COLO668 (cell line): ENCODE measurements around the gene GTF3C1.

ENCODE experiments used
- DNase-seq: peaks from one replicate; lab custom pipeline; 2025; ENCODE audit not compliant: unreplicated experiment; lab: John Stamatoyannopoulos, UW

GTF3C1 gene

DNA sequence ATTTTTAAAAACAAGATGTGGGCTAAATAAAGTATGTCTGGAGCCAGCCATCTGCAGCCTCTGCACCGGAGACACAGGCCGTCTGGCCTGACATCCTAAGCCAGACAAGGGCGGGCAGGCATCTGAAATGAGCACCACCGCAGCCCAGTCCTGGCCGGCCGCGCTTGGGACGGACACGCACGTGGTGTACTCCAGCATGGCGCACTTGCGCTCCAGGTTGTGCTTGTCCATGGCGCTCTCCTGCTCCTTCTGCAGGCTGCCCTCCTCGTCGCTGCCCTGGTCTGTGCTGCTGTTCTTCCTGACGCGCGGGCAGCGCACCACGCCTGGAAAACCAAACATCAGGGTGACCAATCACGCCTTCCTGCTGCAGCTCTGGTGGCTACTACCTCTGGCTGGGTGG is 60.3 kb downstream of the GTF3C1 start:
- no peak for DNase-seq

DNA sequence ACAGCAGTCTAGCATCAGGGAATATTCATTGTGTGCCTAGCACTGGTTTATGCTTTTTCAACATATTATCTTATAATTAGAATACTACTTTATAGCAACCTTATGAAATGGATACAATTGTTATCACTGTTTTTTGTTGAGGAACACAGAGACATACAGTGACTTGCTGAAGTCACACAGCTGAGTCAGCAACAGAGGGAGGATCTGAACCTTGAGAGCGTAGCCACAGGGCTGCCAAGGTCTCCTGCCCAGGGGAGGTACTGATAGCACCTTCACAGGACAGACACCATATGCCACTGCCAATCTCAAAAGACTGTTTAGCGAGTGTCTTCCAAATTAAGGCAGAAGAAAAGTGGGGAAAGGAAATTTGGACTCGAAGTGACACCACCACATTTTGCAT is 63.0 kb downstream of the GTF3C1 start:
- no peak for DNase-seq

DNA sequence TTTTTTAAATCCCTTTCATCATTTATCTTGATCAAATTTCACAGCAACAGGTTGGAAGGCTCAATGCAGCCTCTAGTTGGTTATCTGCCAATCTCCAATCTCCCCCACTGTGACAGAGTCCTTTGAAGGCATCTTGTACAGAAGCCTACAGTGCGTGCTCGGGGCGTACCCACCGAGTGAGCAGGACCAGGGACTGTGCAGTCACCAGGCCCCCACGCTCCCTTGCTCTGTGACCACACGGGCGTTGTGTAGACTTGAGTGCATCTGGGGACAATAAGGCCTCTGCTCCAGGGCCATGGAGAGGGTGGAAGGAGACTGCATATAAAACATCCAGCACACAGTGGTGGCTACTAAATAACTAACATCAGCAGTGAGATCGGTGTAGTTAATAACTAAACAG is 63.4 kb downstream of the GTF3C1 start:
- no peak for DNase-seq

DNA sequence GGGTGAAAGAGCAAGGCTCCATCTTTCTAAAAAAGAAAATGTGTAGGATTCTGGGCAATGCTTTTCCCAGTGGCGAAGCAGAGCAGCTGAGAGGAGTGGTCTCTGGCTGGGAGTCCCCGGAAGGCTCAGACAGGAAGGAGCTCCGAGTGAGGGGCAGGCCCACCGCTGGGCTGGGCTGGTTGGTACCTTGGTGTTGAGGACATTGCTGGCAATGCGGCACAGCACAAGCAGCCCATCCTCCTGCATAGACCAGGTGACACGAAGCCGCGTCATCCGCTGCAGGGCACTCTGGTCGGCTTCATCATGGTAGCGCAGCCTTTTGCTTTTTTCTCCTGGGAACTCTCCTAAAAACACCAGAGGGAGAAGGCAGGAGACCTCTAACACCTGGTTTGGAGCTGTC is 63.9 kb downstream of the GTF3C1 start:
- no peak for DNase-seq

DNA sequence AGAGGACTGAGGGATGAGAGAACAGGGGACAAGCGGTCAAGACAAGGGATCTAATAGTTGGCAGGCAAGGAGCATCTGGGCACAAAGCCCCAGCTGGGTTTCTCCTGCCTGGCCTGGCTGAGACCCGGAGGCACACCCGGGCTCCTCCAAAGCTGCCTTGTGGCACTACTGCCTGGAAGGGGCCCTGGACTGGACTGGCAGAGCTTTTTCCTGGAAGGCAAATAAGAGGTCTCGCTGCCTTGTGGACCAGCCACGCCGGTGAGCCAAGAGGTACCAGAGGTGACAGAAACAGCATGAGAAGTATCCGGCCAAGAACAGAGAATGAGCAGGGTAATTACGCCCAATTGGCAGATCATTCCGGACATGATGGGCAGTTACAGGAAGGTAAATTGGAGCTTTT is 64.6 kb downstream of the GTF3C1 start:
- DNase-seq = no peak

DNA sequence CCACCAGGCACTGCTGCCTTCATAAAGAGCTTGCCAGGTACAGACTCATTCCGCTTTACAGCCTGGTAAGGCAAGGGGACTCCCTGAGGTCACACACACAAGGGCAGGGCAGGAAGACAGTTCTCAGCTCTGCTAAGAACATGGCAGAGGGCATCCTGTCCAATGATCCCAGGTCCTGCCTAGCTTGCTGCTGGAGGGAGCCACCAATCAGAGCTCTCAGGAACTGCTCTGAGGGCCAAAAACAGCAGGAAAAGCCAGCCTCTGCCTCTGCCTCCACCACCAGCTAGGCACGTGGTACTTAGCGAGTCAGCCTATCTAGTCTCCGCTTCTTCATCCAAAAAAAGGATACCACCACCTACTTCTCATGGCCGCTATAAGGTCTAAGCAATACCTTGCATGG is 66.1 kb downstream of the GTF3C1 start:
- DNase-seq = no peak

DNA sequence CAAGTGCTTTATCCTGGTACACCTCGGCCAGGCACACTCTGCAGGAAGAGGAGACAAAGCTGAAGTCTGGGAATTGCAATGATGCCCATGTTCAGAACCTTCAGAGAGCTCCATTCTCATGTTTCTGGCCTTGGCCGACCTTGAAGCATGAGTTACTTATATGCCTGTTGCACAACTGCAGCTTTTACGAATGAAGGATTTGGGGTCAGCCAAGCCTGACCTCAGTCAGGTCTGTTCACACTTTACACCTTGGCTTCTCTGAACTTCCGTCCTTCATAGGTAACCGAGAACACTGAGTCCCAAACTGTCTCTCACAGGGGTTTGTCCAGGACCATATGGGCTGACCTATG is 66.7 kb downstream of the GTF3C1 start:
- DNase-seq = no peak

DNA sequence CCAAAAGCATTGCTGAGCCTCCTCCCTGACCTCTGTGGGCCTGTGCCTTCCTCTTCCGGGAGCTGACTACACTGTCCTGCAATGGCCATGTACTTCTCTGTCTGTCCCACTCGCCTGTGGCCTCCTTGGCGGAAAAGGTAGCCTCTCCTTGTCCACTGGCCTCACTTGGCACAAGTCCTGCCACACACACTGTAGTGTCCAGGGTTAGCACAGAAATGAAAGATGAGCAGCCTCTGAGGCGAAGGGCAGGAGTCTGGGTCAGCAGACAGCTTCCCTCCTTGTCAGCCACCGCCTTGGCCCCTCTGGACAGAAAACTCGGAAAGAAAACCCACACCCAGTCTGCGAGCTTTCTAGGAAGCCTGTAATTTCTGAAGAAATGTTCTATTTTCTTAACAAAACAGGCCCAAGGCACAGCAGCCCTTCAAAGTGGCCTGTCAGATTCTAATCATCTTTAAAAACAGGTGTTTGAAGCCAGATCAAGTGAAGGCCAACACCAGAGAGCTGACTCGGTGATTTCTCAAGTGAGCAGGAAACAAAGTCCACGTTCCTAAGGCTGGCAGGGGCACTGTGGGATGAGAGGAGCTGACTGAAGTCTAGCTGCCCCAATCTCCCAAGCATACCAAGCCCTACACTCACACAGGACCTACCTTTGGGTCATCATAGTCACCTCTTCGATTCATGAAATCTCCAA is 67.2 kb downstream of the GTF3C1 start:
- DNase-seq = no peak

DNA sequence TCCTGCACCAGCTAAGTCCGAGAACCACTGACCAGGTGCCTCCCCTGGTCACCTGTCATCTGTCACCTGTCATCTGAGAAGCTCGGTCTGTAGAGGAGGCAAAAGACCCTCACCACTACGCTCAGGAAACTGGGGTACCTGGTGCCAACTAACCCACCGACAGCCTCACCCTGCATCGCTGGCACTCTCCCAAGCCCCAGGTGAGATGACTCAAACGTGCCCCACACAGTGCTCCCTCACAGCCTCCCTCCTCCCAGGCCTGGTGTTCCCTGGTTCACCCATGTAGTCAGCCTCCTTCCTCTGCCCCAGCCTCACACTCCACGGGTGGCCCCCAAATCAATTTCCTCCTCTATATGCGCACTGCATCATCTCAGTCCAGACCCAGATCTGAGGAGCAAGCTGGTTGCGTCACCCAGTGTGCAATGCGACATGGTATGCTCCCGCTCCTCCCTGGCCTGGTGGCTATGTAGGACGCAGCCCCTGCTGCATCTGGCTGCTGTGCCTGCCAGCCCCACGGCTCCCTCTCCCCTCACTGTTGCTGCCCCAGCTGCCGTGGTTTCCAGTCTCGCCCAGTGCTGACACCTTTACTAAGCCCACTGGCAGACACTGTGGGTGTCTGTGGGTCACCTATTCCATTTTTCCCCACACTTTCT is 68.3 kb downstream of the GTF3C1 start:
- DNase-seq = no peak

DNA sequence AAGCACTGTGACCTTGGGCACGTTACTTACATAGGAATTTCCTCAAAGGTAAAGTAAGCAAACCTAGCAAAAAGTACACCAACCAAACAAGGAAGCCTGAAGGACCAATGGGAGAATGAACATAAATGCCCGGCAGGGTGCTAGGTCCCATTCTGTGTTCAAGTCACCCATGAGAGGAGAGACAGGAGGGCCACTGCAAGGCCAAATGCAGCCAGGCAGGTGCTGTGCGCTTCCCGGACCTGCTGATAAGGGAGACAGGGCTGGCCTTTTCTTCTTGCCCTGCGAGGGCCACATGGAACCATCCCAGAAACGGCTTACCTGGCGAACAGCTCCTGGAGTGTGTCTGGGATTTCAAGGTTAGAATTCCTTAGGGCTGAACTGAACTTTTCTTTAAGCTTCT is 69.0 kb downstream of the GTF3C1 start:
- DNase-seq = no peak

DNA sequence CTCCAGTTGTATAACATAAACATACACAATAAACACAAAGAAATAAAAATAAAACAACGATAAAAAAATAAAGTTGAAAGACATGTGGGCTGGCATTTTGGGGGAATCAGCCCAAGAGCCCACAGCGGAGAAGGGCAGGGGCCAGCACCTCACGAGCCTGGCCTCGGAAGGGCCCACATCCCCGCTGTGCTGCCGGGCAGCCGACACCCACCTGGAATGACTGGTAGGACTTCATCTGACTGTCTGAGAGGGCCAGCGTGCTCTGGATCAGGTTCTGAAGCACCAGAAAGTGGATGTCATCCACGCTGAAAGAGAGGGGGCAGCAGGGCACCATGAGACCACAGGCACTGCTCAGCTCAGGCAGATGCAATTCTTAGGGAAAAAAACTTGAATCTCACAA is 73.5 kb downstream of the GTF3C1 start:
- no peak for DNase-seq

DNA sequence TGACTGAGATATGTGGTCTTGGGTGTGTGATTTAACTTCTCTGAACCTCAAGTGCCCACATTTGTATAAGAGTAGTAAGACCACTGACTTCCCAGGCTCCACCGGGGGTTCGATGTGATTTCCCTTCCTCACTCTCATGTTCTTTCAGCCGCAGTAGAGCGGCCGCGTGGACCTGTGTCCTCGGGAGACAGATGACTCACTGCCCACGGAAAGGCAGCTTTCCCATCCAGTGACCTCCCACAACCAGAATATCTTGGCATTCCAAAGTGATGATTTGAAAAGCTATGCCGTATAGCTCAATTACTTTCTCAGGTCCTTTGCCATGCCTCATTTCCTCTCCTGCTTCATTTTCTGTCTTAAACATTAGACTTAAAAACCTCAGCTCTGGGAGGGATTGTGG is 74.2 kb downstream of the GTF3C1 start:
- DNase-seq = no peak

DNA sequence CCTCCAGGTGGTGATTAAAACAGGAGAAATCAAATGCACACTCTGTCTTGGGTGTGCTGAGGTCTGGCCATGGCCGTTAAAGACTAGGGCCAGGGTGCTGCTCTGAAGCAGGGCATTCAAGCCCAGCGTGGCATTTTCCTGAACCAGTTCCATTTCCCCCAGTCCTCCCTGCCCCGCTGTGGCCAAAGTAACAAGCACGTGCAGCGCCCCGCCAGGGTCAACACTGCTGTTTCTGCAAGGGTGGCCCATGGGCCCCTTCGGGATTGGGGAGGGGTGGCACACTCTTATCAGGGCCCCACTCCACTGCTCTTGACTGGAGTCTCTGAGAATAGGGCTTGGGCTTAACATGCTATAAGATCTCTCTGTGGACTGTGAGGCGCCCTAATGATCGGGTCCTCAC is 74.8 kb downstream of the GTF3C1 start:
- DNase-seq = no peak

DNA sequence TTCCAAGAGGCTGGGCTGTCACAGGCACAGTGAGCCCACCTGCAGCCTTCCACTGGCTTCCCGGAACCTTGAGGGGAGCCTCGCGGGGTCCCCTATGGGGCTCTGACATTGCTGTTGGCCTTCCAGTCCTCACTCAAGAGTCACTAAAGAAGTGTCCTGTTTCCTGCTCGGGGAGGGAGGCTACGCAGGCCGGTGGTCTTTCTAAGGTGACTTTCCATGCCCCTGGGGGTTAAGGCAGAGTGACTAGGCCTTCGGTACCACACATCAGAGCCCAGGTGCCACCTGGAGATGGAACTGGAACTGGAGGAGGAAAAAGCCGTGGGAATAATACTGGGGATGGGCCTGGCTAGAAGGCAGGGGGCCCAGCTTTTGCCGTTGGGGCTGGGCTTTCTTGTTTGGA is 75.7 kb downstream of the GTF3C1 start:
- no peak for DNase-seq

DNA sequence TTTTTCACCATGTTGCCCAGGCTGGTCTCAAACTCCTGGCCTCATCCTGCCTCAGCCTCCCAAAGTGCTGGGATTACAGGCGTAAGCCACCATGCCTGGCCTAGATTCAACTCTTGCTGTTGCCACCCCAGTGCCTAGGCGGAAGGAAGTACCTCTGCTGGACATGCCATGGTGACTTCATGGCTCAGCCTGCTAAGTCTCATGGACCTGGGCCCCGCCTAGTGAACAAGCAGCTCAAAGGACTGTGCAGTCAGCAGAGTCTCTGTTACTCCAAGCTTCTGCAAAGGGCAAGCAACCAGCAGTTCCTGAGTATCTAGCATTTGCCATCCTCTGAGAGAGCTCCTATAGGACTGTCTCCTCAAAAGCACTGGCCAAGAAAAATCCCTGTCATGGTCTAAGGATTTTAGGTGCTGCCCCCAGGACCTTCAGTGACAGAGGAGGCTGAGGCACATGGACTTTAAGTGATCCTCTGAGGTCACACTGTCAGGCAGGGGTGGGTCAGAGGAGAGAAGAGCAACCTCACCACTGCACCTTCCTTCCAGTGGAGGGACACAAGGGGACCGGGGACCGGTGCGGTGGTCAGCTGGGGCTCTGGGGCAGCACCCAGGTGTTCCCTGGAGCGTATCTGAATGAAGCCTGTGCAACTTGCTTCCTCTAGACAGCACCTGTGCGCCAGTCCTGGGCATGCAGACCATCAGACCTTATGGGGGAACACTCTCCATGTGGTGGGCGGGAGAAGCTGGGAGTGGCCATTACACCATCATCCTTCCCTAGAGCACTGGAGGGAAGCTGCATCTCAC is 76.4 kb downstream of the GTF3C1 start:
- DNase-seq = no peak

DNA sequence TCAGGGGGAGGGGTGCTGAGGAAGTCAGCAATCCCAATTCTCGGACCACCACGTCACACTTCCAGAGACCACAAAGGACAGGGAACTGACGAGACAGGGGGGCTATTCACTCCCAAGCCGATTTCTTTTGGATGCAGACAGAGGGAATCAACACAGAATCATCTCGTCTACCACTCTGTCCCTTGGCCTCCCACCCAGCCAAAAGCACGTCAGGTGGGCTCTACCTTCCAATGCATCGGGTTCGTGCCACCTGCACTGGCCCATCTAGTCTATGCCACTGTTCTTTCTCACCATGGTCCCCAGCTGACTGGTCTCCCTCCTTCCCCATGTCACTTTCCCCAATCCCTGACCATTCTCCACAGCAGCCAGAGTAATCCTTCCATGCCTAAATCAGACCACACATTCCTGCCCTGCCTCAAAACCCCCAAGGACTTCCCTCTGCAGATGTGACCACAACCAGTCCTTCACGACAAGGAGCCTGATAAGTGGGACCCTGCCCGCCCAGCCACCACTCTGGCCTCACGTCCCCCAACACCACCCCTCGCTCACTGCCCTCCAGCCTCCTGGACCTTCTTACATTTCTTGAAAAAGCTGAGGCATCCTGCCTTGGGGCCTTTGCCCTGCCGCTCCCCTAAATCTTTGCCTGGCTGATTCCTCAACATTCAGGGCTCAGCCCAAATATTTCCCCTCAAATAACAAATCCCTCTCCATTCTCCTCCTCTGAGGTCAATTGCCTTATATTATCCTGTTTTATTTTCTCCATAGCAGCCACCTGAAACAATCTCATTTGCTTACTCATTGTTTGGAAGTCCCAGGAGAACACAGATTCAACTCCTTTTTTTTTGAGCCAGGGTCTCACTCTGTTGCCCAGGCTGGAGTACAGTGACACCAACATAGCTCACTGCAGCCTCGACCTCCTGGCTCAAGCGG is 77.4 kb downstream of the GTF3C1 start:
- DNase-seq = no peak

DNA sequence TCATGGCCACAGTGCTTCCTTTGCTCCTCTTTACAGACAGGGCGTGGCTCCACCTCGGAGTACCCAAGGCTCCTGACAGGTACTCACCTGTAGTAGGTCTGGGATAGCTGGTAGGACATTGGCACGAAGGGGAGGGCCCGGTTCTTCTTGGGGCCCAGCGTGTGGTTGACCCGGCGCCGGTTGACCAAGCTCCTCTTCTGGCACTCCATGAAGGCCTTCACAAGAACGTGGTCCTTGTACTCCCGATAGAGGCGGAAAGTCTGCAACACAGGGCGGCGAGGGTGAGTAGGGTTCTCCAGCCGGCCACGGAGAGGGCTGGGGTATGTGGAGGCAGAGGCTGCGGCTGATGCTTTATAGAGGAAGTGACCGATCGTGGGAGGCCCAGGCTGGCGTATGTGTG is 78.1 kb downstream of the GTF3C1 start:
- DNase-seq = no peak

DNA sequence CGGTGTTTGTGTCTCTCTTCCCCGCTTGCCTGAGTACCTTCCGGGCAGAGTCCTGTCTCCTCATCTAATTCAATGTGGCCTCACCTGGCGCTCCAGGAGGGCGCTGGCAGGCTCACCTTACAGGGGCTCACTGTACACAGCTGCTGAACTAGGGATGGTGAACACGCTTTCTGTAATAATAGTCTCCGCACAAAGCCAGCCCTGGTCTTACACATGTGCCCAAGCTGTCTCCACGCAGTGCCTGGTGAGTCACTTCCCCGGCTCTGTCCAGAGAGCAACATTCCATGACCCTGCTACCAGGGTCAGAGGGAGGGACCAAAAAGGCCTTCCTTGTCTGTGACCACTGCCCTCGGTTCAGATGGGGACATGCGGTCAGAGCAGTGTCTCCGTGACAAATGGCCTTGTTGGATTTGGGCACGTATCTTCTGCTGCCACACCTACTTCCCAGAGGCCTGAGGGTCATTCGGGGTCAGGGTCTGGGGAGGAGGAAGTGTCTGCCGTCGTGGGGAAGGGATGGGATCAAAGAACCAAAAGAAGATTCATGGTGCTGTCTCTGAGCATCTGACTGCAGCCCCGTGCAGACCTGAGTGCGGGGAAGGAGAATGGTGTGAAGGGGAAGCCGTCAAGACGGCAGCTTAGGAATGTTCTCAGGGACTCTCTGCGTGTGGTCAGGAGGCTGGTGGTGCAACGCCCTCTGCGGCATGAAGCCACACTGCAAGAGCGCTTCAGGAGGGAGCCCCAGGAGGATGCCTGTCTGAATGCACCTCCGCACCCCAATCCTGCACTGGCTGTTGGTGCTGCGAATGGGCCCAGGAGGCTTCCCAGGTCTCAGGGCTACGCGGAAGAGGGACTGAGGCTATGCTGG is 78.9 kb downstream of the GTF3C1 start:
- no peak for DNase-seq

DNA sequence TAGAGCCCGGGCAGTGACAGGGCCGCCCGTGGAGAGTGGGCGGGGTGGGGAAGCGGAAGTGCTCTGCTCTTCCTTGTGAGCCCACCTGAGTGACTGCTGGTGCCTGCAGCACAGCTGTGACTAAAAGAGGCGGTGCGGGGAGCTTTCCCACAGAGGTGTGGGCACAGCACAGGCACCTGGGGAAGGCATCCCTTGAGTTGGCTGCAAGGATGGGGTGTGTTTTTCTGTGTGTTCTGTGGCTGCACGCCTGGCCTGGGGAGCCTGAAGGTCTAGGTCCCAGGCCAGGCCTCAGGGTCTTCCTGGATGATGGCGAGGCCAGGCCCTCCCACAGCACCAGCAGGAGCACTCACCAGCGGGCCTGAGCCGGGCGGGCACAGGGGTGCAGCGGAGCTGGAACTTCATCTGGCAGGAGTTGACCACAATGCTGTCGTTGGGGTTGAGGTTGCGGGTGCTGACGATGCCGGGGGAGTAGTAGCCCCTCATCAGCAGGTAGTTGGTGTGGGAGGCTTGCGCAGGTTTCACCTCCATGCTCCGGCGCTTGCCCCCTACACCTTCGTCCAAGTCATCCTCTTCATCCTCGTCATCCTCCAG is 80.7 kb downstream of the GTF3C1 start:
- no peak for DNase-seq

DNA sequence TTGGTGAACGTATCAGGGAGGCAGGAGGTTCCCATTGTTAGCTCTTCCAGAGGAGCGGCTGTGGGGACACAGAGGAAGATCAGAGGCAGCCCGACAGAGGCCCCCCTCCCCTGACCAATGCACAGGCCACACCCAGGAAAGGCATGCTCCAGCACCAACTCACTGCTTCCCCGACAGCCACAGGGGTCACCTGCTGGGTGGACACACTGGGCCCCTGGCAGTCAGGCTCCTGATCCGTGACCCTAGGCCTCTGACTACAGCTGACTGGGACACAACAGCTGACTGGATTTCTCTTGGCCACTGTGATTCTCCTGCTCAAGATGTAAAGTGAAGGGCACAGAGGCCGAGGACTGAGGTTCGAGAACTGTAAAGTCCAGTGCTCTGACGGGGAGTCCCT is 84.2 kb downstream of the GTF3C1 start:
- DNase-seq = no peak
